ENCODE results near the gene UTP25. TPM values are rescaled to one million over a fixed set of nuclear protein-coding genes. Genes with fewer than 3 reads are reported as not detected.

UTP25 gene
- polyA plus RNA-seq, 1 experiment, result 6.8 TPM

DNA sequence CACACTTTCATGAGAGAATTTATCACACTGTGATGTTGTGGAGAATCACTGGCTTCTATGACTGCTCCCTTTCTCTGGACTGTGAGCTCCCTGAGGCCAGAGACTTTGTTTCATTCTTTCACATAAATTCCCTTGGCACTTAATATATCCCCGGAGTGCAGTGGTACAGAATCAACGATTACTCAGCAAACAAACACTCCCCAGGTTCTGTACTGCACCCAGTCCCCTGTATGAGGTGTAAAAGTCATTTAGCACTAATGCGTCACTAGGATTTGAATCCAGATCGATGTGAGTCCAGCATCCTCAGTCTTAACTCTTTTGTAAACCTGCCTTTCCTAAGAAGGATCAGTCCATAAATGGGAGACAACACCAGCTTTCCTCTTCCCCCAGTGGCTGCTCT lies 6.8 kb upstream of the UTP25 start:
- H3K27me3 ChIP-seq (ENCODE audit: control insufficient read depth, insufficient read depth, low read length), result no peaks in the 10 kb centered on the region
- POLR2A ChIA-PET, result no interaction called here
- DNase-seq (ENCODE audit: low read depth), result no peak
- CTCF ChIA-PET, result interaction anchor here (0.6 to 3.6 kb wide), 6 partner anchors 8 to 172 kb away, joined by 3 to 27 read pairs (median 3); no protein-coding TSS in a partner anchor
- no peak overlapping the region for H3K4me3 ChIP-seq (ENCODE audit: low read depth, low read length)
- TF ChIP-seq, protein P1, sequence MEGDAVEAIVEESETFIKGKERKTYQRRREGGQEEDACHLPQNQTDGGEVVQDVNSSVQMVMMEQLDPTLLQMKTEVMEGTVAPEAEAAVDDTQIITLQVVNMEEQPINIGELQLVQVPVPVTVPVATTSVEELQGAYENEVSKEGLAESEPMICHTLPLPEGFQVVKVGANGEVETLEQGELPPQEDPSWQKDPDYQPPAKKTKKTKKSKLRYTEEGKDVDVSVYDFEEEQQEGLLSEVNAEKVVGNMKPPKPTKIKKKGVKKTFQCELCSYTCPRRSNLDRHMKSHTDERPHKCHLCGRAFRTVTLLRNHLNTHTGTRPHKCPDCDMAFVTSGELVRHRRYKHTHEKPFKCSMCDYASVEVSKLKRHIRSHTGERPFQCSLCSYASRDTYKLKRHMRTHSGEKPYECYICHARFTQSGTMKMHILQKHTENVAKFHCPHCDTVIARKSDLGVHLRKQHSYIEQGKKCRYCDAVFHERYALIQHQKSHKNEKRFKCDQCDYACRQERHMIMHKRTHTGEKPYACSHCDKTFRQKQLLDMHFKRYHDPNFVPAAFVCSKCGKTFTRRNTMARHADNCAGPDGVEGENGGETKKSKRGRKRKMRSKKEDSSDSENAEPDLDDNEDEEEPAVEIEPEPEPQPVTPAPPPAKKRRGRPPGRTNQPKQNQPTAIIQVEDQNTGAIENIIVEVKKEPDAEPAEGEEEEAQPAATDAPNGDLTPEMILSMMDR (IDR thresholded peaks at IDR 0.05; ENCODE audit: insufficient read depth, low read depth, low read length), result no peak
- no peaks in the 10 kb centered on the region for H3K36me3 ChIP-seq (ENCODE audit: control insufficient read depth, insufficient read depth, low read length)

- ChIA-PET CTCF (interaction anchor here (0.6 to 3.6 kb wide), 26 partner anchors 9 to 196 kb away, joined by 3 to 27 read pairs (median 7); partner anchors contain the start of gene IRF6), POLR2A (no interaction called here)
- Histone ChIP-seq H3K27me3 (ENCODE audit: control insufficient read depth, insufficient read depth, low read length) (no peaks in the 10 kb centered on the region), H3K36me3 (ENCODE audit: control insufficient read depth, insufficient read depth, low read length) (no peaks in the 10 kb centered on the region), H3K4me3 (ENCODE audit: low read depth, low read length) (no peak overlapping the region)
- TF ChIP-seq, protein P1 (IDR thresholded peaks at IDR 0.05; ENCODE audit: insufficient read depth, low read depth, low read length), result no peak
- DNase-seq (ENCODE audit: low read depth), result no peak
Observed at GRCh38 chr1:209822706-209823105, 5.1 kb upstream of the UTP25 start.

GRCh38 chr1:209823143-209824041 lies 4.4 kb upstream of the UTP25 start:
- ChIA-PET CTCF (interaction anchor here (0.6 to 3.6 kb wide), 36 partner anchors 8 to 1317 kb away, joined by 3 to 27 read pairs (median 4); partner anchors contain the start of gene IRF6), POLR2A (interaction anchor here (0.6 kb wide), 1 partner anchor 308 kb away, joined by 3 read pairs; no protein-coding TSS in a partner anchor)
- TF ChIP-seq, protein P1 (IDR thresholded peaks at IDR 0.05; ENCODE audit: insufficient read depth, low read depth, low read length), result peak; percentile 78
- no peak for DNase-seq (ENCODE audit: low read depth)
- Histone ChIP-seq H3K27me3 (ENCODE audit: control insufficient read depth, insufficient read depth, low read length) (no peaks in the 10 kb centered on the region), H3K36me3 (ENCODE audit: control insufficient read depth, insufficient read depth, low read length) (no peaks in the 10 kb centered on the region), H3K4me3 (ENCODE audit: low read depth, low read length) (no peak overlapping the region)

DNA sequence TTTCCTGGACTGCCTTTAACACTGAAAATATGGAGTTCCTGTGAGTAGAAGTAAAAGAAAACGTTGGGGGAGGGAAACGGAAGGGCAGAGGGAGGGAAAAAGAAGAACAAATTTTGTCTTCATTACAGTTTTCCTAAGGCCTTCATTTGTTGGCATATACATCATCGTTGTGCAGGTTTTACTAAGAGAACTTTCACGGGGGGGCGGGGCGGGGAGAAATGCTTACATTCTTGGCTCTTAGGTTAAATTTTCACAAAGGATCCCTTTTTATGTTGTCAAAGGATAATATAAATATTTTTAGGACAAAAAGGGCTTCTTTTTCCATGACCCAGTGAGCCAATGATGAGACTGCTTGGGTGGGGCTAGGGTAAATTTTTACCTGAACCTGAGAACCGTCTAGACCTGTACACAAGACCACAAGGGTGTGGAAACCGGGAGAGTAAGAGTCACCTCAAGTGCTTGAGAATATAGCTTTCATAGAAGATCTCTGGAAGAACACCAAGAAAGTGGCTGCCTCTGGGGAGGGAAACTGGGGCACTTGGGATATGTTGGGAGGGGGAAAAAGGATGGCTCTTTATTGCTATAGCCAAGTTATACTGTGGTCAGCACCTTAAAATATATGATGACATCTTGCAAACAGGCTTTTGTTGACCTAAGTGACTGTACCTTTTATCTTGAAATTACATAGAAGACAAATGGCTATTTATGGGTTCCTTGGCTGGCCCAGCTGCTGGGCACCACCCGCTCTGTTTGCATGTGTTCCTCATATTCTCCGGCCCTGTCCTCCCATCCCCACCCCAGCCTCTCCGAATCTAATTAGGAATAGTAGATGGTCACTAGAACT lies 2.0 kb upstream of the UTP25 start:
- no peak overlapping the region for H3K4me3 ChIP-seq (ENCODE audit: low read depth, low read length)
- CTCF ChIA-PET, result interaction anchor here (1.0 to 2.2 kb wide), 2 partner anchors 8 to 80 kb away, joined by 3 to 9 read pairs; no protein-coding TSS in a partner anchor
- TF ChIP-seq, protein P1 (IDR thresholded peaks at IDR 0.05; ENCODE audit: insufficient read depth, low read depth, low read length), result no peak
- H3K36me3 ChIP-seq (ENCODE audit: control insufficient read depth, insufficient read depth, low read length), result no peaks in the 10 kb centered on the region
- H3K27me3 ChIP-seq (ENCODE audit: control insufficient read depth, insufficient read depth, low read length), result no peaks in the 10 kb centered on the region
- no peak for DNase-seq (ENCODE audit: low read depth)
- POLR2A ChIA-PET, result no interaction called here
